ENCODE measurements around the gene PLS1.

GRCh38 chr3:142611206-142611605, 15.0 kb downstream of the PLS1 start:
- TF ChIP-seq, protein P1, sequence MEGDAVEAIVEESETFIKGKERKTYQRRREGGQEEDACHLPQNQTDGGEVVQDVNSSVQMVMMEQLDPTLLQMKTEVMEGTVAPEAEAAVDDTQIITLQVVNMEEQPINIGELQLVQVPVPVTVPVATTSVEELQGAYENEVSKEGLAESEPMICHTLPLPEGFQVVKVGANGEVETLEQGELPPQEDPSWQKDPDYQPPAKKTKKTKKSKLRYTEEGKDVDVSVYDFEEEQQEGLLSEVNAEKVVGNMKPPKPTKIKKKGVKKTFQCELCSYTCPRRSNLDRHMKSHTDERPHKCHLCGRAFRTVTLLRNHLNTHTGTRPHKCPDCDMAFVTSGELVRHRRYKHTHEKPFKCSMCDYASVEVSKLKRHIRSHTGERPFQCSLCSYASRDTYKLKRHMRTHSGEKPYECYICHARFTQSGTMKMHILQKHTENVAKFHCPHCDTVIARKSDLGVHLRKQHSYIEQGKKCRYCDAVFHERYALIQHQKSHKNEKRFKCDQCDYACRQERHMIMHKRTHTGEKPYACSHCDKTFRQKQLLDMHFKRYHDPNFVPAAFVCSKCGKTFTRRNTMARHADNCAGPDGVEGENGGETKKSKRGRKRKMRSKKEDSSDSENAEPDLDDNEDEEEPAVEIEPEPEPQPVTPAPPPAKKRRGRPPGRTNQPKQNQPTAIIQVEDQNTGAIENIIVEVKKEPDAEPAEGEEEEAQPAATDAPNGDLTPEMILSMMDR (IDR thresholded peaks at IDR 0.05): no peak
- TF ChIP-seq POLR2A (IDR thresholded peaks at IDR 0.05): no peak
